ENCODE data around the gene ZNF423.
"Not testable (repeated sequence)": the region's sequence is repeated elsewhere in the genome, so short reads cannot be mapped to it uniquely, and the experiment has no call there.

Gene ZNF423

GRCh38 chr16:49521734-49522325, 334.1 kb downstream of the ZNF423 start:
- DNase-seq, result no peak

GRCh38 chr16:49520492-49521038, 335.3 kb downstream of the ZNF423 start:
- no peak for DNase-seq

- DNase-seq, result no peak
Observed at GRCh38 chr16:49519741-49520140, 336.2 kb downstream of the ZNF423 start.

DNA sequence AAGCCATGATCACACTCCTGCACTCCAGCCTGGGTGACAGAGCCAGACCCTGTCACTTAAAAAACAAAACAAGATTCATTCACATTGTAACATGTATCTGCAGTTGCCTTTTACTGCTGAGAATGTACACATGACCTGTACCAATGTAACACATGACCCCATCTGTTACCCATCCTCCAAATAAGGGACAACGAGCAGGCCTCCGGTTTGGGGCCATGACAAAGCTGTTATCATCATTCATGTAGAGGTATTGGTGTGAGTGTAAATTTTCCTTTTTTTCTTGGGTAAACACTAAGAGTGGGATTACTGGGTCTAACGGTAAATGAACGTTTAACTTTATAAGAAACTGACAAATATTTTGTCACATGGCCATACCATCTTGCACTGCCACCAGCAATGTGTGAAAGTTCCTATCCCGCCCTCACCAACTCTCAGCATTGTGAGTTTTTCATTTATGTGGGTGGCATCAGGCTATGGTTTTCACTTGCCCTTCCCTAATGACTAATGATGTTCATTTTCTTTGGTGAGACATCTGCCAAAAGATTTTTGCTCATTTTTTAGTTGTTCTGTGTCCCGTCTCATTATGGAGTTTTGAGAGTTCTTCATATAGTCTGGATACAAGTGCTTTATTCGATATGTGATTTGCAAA, 336.8 kb downstream of the ZNF423 start:
- DNase-seq, result no peak

GRCh38 chr16:49516382-49517036, 339.4 kb downstream of the ZNF423 start:
- DNase-seq, result no peak

GRCh38 chr16:49515861-49516260, 340.1 kb downstream of the ZNF423 start:
- DNase-seq, result no peak

GRCh38 chr16:49515016-49515565, 340.8 kb downstream of the ZNF423 start:
- no peak for DNase-seq

DNA sequence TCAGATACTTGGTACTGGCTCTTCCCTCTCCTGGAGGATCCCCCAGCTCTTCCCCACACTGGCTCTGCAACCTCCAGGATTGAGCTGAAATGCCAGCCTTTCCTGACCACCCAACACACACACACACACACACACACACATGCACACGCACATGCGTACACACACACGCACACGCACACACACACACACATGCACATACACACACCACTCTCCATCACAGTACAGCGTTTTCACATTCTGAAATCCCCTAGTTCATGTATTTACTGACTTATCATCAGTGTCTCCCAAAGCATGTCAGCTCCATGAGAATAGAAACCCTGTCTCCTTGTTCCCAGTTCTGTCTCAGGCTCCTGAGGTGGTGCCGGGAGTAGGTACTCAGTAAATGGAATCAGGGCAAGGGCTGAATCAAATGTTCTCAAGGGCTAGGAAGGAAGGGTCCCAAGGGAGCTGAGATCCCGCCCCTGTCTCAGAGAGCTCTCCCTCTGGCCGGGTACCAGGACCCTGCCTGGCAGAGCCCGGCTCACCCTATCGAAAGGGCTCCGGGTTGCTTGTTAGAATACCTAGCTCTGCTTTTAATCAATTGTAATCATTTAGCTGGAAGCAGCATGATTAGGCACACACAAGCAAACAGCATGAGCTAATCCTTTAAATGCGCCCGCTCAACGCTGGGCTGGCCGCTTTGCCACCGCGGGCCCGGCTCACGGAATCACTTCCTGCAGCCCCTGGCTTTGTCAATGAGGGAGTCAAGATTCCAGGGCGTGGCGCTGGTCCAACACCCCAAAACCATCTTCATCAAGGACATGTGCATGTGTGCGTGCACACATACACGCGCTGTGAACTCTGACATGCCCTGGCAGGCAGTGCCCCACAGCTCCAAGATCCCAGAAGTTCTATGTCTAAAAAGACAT, 341.6 kb downstream of the ZNF423 start:
- DNase-seq, result no peak

DNA sequence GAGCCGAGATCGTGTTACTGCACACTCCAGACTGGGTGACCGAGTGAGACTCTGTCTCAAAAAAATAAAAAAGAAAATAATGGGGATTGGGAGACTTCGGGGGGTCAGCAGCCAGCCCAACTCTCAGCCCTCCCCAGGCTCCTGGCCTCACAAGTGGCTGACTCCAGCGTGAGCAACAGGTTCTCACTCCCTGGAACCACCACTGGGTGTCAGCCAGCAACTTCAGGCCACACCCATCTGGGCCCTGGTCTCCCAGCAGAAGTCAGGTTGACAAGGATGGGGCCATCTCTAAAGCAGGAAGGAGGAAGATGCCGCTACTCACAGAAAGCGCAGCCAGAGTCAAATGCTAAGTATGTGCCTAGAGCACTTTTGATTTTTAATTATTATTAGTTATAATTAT, 342.9 kb downstream of the ZNF423 start:
- no peak for DNase-seq

- no peak for DNase-seq
Observed at GRCh38 chr16:49510654-49511305, 345.1 kb downstream of the ZNF423 start.

GRCh38 chr16:49510141-49510540, 345.8 kb downstream of the ZNF423 start:
- DNase-seq, result no peak

DNA sequence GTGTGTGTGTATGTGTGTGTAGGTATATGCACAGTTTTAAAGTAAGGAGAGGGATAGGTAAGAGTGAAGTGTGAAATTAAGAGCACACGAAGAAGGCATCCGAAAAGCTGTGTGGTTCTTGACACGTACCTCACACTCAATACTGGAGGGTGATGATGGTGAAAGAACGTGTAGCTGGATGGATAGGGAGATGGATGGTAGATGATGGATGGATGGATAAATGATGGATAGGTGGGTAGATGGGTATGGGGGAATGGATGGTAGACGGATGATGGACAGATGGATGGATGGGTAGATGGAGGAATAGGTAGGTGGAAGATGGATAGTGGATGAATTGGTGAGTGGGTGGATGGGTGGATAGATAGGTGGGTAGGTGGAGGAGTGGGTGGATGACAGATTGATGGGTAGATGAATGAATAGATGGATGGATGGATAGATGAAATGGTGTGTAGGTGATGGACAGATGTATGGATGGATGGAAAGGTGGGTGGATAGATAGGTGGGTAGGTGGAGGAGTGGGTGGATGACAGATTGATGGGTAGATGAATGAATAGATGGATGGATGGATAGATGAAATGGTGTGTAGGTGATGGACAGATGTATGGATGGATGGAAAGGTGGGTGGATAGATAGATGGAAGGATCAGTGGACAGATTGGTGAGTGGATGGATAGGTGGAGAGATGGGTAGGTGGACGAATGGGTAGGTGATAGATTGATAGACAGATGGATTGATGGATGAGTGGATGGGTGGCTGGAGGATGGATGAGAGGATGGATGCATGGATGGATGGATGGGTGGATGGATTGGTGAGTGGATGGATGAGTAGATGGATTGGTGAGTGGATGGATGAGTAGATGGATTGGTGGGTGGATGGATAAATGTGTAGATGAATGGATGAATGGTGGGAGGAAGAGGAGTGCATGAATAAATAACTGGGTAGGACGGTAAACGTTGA, 349.6 kb downstream of the ZNF423 start:
- not testable (repeated sequence) for DNase-seq

DNA sequence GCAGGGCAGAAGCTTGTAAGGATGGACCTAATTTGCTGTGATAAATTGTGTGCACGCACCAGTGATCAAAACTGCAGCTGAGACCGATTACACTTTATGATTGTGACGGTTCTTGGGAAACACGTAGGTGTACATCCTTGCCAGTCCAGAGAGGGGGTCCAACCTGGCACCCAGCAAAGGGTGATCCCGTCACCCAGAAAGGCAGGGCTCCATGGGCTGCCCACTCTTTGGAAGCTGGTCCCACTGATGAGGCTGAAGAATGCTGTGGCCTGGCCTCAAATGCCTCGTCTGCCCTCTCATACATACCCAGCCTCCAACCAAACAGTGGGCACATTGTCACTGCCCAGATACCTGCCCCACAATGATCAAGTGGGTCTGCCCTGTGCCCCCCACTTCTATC, 350.4 kb downstream of the ZNF423 start:
- DNase-seq, result no peak

- no peak for DNase-seq
Observed at GRCh38 chr16:49504626-49505025, 351.3 kb downstream of the ZNF423 start.

DNA sequence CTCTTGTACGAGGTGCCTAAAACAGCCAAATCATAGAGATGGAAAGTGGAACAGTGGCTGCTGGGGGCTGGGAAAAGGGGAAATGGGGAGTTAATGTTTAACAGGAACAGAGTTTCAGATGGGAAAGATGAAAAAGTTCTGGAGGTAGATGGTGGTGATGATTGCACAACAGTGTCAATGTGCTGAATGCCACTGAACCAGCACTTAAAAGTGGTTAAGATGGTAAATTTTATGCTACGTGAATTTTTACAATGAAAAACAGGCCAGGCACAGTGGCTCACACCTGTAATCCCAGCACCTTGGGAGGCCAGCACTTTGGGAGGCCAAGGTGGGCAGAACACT, 351.9 kb downstream of the ZNF423 start:
- no peak for DNase-seq

GRCh38 chr16:49503256-49504022, 352.5 kb downstream of the ZNF423 start:
- no peak for DNase-seq

DNA sequence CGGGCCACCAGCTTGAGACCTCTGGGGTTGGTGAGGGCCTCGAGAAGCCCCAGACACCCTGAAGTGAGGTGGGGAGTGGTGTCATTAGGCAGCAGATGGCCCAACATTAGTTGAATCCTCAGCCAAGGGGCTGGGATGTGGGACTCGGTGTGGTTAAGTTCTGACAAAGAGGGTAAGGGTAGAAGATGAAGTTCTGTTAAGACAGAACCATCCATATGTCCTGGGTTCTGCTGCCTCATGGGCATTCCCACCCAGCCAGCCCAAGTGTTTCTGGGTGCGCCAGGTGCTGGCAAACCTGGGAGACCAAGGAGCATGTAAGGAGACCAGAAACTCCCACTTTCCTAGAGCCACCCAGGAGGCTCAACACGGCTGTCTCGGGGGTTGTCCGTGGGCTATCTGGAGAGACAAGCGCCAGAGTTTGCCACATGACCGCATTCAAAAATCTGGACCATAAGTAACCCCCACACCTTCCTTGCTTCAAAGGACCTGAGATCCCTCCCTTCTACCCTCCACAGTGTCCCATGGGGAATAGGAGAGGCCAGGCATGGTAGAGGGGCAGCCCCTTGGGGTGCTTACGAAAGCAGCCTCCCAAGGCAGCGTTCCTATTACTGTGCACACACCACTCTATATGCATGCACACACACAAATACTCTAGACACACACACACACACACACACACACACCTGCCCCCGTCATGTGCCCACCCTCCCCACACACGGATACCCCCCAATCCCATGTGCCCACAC, 353.6 kb downstream of the ZNF423 start:
- no peak for DNase-seq

DNA sequence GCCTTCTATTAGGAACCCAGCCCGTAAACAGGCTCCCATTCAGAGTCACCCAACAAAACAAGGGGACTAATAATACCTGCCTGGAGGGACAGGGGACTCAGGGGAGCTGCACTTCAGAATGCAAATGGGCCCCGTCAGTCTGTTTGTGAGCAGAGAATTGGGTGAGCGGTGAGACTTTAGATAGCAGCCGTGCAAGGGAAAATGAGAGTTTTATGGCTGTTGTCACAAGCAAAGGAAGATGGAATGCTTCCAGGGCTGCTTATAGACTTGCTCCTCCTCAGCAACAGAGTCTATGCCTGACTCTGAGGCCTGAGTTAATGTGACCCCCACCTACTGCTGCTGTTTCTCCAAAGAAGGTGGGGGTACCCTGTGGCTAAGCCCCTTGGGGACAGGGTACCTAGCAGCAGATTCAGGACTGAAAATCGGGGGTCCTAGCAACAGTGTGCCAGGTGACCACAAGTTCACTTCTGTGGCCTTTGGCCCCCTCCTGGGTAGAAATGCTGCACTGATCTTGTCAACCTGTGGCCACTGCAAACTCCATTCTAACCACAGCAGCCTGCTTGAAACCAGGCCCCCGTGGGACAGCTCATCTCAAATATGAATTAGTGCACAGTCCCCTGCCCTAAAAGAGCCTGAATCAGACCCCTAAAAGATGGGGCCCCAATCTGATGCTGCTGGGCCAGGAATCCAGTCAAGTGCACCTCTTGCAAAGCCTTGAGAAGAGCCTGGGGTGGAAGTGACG, 355.9 kb downstream of the ZNF423 start:
- no peak for DNase-seq

DNA sequence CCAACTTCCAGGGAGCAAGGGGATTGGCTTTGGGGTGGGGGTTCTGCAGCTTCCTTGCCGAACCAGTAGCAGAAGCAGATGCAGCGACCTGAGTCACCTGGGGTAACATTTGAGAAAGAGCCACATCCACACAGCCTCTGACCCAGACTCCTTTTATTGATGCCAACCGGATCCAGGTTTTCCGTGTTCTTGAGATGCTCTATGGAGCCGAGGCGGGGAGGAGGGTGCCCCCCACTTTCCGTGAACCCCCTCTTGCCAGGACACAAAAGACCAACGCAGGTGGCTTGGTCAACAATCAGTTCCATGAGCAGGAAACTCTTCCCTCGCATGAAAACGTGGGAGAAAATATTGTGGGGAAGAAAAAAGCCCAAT, 356.5 kb downstream of the ZNF423 start:
- DNase-seq, result no peak
